Loucy (cell line): Measurements from ENCODE around the gene RNF224.

ENCODE experiments used
- EZH2phosphoT487 ChIP-seq: fragments of 200-600 bp; IDR thresholded peaks from 2 replicates; pipeline ENCODE4 v1.6.1; 2018; ENCODE audit warnings: antibody characterized with exemption, mild to moderate bottlenecking, moderate library complexity, borderline replicate concordance
- TF ChIP-seq, protein P1 (sequence below): fragments of 200-600 bp; sonication (generic); conservative IDR thresholded peaks from 2 replicates; pipeline ENCODE4 v1.5.1; 2014; ENCODE audit warnings: mild to moderate bottlenecking, antibody characterized with exemption, low read length

DNA sequence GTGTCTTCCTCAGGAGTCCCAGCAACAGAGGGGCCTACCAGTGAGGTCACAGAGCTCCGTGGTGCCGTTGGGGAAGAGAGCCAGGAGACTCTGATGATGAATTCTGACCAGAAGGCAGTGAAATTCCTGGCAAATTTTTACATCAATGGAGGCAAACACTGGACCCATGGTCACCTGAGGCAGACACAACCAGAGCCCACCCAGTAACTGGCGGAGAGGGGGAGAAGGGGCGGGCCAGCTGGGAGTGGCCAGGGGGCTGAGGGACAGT lies 23.8 kb downstream of the RNF224 start, which contains the start of gene STPG3:
- TF ChIP-seq, protein P1, sequence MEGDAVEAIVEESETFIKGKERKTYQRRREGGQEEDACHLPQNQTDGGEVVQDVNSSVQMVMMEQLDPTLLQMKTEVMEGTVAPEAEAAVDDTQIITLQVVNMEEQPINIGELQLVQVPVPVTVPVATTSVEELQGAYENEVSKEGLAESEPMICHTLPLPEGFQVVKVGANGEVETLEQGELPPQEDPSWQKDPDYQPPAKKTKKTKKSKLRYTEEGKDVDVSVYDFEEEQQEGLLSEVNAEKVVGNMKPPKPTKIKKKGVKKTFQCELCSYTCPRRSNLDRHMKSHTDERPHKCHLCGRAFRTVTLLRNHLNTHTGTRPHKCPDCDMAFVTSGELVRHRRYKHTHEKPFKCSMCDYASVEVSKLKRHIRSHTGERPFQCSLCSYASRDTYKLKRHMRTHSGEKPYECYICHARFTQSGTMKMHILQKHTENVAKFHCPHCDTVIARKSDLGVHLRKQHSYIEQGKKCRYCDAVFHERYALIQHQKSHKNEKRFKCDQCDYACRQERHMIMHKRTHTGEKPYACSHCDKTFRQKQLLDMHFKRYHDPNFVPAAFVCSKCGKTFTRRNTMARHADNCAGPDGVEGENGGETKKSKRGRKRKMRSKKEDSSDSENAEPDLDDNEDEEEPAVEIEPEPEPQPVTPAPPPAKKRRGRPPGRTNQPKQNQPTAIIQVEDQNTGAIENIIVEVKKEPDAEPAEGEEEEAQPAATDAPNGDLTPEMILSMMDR, result no peak
- no peak for TF ChIP-seq EZH2phosphoT487
